GM19193 (cell line): ENCODE data around the gene C1orf116.

ENCODE experiments used
- POLR2A ChIP-seq: IDR thresholded peaks from 4 replicates; pipeline ENCODE4 v1.6.1; 2011; ENCODE audit not compliant: insufficient read depth, insufficient read length; ENCODE audit errors: extremely low read depth

C1orf116 gene

DNA sequence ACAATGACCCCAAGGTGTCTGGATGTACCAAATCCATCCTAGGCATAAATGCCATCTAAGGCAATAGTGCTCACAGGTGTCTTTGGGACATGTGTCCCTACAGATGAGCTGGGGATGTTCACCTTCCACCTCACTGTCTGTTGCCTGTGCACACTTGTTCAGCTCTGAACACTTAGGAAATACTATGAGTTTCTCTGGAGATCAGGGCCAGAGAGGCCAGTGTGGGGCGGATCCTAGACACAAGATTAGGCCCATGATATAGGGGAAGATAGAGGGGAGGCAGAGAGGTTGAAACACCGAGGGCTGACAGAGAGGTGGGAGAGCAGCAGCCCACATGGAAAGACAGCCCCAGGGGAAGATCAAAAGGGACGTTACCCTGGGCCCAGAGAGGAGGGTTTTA, 25.6 kb downstream of the C1orf116 start:
- no peak for TF ChIP-seq POLR2A

GRCh38 chr1:207006083-207006482, 26.5 kb downstream of the C1orf116 start:
- no peak for TF ChIP-seq POLR2A

GRCh38 chr1:207004931-207005830, 27.4 kb downstream of the C1orf116 start:
- TF ChIP-seq POLR2A = no peak

- no peak for TF ChIP-seq POLR2A
Measured at GRCh38 chr1:207003210-207003609, 29.3 kb downstream of the C1orf116 start.

DNA sequence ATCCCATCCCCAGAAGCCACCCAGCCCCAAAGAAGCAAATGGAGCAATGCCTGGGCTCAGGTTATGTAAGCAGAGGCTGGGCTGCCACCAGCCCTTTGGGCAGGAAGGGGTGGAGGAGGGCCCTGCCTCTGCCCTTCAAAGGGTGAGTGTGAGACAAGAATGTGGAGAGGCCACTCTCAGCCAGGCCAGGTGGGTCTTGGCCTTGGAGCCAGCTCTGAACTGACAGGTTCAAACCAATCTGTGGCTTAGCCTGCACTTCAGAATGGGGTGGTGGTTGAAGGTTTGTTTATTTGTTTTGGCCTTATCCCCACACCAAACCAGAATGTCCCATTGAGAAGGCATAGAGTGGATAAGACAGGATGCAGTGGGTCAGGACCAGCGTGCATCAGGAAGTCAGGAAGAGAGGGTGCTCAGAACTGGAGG, 29.8 kb downstream of the C1orf116 start:
- TF ChIP-seq POLR2A = no peak

- no peak for TF ChIP-seq POLR2A
Measured at GRCh38 chr1:207001492-207002245, 30.9 kb downstream of the C1orf116 start.

GRCh38 chr1:207000651-207001291, 31.8 kb downstream of the C1orf116 start:
- TF ChIP-seq POLR2A = no peak

DNA sequence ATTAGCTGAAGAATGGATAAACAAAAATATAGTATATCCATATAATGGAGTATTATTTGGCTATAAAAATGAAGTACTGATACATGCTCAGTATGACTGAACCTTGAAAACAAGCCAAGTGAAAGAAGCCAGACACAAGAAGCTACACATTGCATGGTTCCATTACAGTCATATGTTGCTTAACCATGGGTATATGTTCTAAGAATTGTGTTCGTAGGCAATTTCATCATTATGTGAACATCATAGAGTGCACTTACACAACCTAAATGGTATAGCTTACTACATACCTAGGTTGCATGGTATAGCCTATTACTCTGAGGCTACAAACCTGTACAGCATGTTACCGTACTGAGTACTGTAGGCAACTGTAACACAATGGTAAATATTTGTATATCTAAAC, 33.7 kb downstream of the C1orf116 start:
- TF ChIP-seq POLR2A = no peak

GRCh38 chr1:206992790-206993189, 39.8 kb downstream of the C1orf116 start:
- no peak for TF ChIP-seq POLR2A

DNA sequence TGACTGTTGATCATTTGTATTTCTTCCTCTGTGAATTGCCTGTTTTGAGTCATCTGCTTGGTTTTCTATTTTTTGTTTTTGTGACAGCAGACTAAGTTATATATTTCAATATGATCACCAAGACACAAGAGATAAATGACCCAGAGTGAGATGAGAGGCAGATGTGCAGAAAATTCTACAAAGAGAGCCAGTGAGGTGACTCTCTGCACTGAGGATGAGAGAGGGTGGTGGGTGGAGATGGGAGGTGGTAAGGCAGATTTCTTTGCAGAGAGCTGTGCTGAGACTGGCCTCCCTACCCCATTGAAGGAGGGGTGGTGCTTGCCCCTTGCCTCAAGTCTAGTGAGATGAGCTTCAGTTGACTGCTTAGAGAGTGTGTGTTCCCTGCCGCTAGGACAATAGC, 44.7 kb downstream of the C1orf116 start:
- TF ChIP-seq POLR2A = no peak

DNA sequence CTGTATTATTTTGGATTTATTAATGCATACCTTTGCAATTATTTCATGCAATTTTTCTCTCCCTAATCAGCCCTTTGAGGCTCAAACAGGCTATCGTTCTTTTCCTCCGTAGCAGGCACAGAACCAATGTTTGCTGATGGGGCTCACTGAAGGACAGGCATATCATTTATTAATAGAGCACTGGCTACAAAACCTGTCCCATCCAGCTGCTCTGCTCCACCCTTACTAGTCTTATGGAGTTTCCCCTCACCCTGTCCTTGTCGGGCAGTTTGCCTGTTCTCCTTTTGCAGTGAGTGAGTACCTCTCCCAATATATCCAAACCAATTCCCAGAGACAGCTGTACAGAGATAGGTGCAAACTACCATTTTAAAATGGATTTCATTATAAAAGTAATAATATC, 45.7 kb downstream of the C1orf116 start:
- TF ChIP-seq POLR2A = no peak

DNA sequence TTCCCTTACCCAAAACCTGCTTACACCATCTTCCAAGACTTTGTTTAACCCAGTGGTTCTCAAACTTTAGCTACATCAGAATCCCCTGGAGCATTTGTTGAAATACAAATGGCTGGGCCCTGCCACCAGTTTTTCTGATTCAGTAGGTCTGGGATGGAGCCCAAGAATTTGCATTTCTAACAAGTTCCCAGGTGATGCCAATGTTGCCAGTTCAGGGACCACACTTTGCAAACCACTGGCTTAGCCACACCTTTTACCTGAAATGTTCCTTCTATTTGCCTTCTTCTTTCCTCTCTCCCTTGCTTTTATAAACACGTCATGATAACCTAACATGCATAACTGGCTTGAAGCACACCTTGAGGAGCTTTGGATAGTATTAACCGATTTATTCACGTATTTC, 46.2 kb downstream of the C1orf116 start:
- TF ChIP-seq POLR2A = no peak

DNA sequence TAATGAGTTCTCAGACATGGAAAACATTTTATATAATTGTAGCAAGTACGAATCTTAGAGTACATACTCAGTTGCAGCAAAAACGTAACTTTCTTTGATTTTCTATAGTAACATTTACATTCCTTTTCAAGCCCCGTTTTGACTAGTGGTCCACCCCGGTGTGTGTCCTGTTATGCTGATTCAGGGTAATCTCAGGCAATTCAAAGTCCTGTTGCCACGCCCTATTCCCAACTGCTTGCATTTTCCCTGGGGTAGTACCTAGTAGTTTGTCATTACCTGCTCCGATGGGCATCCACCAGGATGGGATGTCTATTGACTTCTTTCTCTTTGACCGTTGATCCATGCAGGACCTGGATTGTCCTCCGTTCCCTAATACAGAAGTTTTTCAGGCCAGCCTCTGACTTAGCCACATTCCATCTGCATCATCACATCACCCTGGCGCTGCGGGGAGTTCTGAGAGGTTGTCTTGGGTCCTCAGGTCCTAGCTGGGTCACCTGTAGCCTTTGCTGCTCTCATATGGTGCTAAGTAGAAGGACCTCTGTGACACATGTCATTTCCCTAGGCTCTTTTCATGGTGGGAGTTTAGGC, 47.3 kb downstream of the C1orf116 start:
- no peak for TF ChIP-seq POLR2A

- TF ChIP-seq POLR2A = no peak
Measured at GRCh38 chr1:206982216-206982615, 50.3 kb downstream of the C1orf116 start.

DNA sequence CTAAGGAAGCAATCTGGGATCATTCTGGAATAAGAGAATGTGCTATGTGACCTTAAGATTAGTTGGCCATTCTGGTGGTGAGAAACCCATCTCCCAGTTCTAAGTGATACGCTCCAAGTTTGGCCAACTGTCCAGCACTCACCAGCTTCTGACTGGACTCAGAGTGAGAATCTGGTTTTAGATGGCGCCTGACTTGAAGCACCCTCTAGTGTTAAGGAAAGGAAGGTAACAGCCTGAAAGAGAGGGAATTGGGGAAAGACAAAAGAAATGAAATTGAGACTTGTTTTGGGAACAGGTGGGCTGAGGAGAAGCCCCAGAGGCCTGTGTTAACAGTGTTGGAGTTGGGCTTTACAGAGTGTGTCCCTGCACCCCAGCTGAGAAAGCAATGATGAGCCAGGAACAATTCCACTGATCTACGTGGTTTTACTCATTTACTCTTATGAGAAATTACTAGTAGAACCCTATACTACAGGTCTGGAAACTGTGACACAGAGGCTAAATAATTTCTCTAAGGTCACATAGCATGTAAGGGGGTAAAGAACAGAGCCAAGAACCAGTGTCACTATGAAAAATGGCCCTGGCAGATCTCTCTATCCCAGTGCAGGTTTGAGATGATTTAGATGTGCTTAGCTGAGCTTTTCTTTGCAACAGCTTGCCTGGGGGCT, 53.0 kb downstream of the C1orf116 start:
- TF ChIP-seq POLR2A = no peak

GRCh38 chr1:206978259-206978658, 54.3 kb downstream of the C1orf116 start:
- no peak for TF ChIP-seq POLR2A
